Tibial nerve (tissue), 4 donors: ENCODE data around the gene NKD1. TPM values are rescaled to one million over a fixed set of nuclear protein-coding genes. Genes with fewer than 3 reads are reported as not detected.
A peak's percentile ranks its signal among the peaks of the same experiment; 100 is the strongest.

ENCODE experiments used
- DNase-seq, 2 donors: peaks; one replicate each; pipeline ENCODE4 v3.0.0-alpha.2; 2019; ENCODE audit warnings: low spot score in 2 of 2
- H3K27ac ChIP-seq, 4 donors: fragments of 200-600 bp; sonication (generic) in 3 of 4; one replicate each; pipeline ENCODE4 v1.5.1; 2017 to 2019; ENCODE audit warnings: mild to moderate bottlenecking in 1 of 4
- H3K27me3 ChIP-seq, 2 donors: fragments of 200-600 bp; sonication (generic) in 1 of 2; one replicate each; pipeline versions ENCODE4 v1.5.1 to v1.6.0; 2017 to 2019
- H3K36me3 ChIP-seq, 3 donors: fragments of 200-600 bp; sonication (generic); one replicate each; pipeline ENCODE4 v1.5.1; 2018 to 2019
- H3K4me1 ChIP-seq, 4 donors: fragments of 200-600 bp; sonication (generic) in 3 of 4; one replicate each; pipeline ENCODE4 v1.5.1; 2017 to 2019
- H3K4me3 ChIP-seq, 4 donors: fragments of 200-600 bp; sonication (generic) in 3 of 4; one replicate each; pipeline ENCODE4 v1.5.1; 2017 to 2019; ENCODE audit warnings: mild to moderate bottlenecking in 1 of 4, moderate library complexity in 1 of 4
- H3K9me3 ChIP-seq, 4 donors: fragments of 200-600 bp; sonication (generic) in 3 of 4; one replicate each; pipeline ENCODE4 v1.5.1; 2017 to 2019
- CTCF ChIP-seq, 5 experiments: fragments of 200-600 bp in 3 of 5; fragments of 450-650 bp in 2 of 5; sonication (generic) in 3 of 5; IDR thresholded peaks; one replicate each; pipeline ENCODE4 v1.5.1; 2016 to 2019; ENCODE audit warnings: antibody characterized with exemption in 5 of 5, mild to moderate bottlenecking in 3 of 5, moderate library complexity in 2 of 5
- EP300 ChIP-seq, 2 donors: sonication (generic); formaldehyde crosslinking; IDR thresholded peaks; one replicate each; pipeline ENCODE4 v1.6.1; 2017; ENCODE audit warnings: antibody characterized with exemption in 2 of 2, mild to moderate bottlenecking in 1 of 2
- POLR2A ChIP-seq, 2 donors: fragments of 450-650 bp; IDR thresholded peaks; one replicate each; pipeline ENCODE4 v1.6.1; 2017; ENCODE audit warnings: antibody characterized with exemption in 2 of 2, mild to moderate bottlenecking in 2 of 2, moderate library complexity in 2 of 2
- WGBS, 2 donors: methylation state at CpG; one replicate each; pipeline ENCODE4 v1.1.5; 2018; 5-methylcytosine and 5-hydroxymethylcytosine counted together
- total RNA-seq, 4 donors: library from RNA; depleted of rRNA; stranded (reverse); fragments of >200 nt; gene quantifications; one replicate each; pipeline ENCODE4 v1.1.0, GENCODE V29; 2016

NKD1 gene
- total RNA-seq, 4 donors from 2014 or later, result 20.1 to 92.4 (median 43.1) TPM

DNA sequence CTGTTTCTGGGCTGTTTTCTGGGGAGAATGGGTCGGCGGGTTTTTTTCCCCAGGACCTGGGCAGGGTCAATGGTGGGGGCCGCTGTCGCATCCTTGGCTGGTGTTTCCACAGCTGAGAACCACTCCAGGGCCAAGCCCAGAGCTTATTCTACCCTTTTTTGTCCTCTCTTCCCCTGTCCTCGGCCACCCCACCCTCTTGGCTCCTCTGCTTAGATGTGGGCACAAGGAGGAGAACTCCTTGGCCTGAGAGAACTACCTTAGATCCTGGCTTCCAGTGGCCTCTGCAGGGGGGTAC is 149.2 kb downstream of the NKD1 start:
- H3K4me3 ChIP-seq, result no peak overlapping the region
- no peak for DNase-seq

DNA sequence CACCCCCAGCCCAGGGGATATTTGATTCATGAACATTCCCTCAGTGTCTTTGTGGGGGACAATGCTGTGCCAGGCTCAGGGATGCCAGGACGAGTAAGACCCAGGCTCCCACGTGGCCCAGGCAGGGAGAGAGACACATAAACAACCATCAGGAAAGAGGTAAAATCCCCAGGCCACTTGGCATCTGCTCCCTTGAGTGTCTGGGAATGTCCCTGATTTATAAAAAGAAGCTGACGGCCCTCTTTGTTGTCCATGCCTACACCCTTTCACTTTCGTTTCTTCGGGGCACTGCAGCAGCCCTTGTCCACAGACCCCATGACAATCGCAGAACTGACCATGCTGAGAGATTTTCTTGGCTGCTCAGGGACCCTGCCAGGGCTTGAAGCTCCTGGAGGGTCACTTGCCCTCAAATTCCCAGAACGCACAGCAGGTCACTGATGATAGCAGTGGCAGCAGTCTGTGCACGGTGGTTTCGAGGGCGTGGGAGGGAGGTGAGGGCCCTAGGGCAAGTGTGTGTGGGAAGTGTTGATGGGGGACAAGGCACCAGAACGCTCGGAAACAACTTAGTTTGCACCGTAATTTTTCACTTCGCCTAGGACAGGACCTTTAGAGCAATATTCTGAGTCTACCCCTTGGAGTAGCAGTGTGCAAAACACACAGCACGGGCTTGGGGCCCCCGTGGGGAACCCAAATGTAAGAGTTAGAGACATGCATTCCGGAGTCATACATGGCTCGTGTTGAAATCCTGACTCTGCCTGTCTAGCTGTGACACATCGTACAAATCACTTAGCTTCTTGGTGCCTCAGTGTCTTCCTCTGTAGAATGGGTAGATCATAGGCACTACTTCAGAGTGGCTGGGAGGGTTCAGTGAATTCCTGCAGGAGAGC is 149.9 kb downstream of the NKD1 start:
- Histone ChIP-seq H3K27ac (peak overlapping the region; percentile 21 to 87 (median 62)), H3K27me3 (no peaks in the 10 kb centered on the region), H3K36me3 (no peaks in the 10 kb centered on the region), H3K4me1 (peaks cover 0 to 38% (median 20%) of the 10 kb centered on the region in 4 donors), H3K9me3 (peaks cover 0 to 2% (median 0%) of the 10 kb centered on the region in 4 donors), H3K4me3 (peak overlapping the region; percentile 24 to 52 (median 47))
- DNase-seq, result no peak
- 43 to 44% methylated on average over 18 to 19 of the region's 19 CpGs for WGBS, 2 donors
- no peak for TF ChIP-seq POLR2A (IDR thresholded peaks at IDR 0.05)
- TF ChIP-seq EP300 (IDR thresholded peaks at IDR 0.05), result peak in 1 of 2 donors; percentile 13
- no peak for TF ChIP-seq CTCF (IDR thresholded peaks at IDR 0.05)

More for the DNA sequence above, 149.2 kb downstream of the NKD1 start:
- 95 to 96% methylated on average over 5 of the region's 5 CpGs for WGBS, 2 donors
- no peaks in the 10 kb centered on the region for H3K27me3 ChIP-seq
- peaks cover 0 to 38% (median 20%) of the 10 kb centered on the region in 4 donors for H3K4me1 ChIP-seq
- peak overlapping the region; percentile 21 to 87 (median 62) for H3K27ac ChIP-seq
- TF ChIP-seq EP300 (IDR thresholded peaks at IDR 0.05) (no peak), POLR2A (IDR thresholded peaks at IDR 0.05) (no peak), CTCF (IDR thresholded peaks at IDR 0.05) (no peak)
- H3K36me3 ChIP-seq, result no peaks in the 10 kb centered on the region
- H3K9me3 ChIP-seq, result no peaks in the 10 kb centered on the region

Other genes starting within 250 kb of the NKD1 start
- gene BRD7, start 179.4 kb upstream of the NKD1 start, total RNA-seq, result 10 to 100 TPM; 35.4 to 55.7 (median 41.6) TPM
- gene SNX20, start 132.9 kb downstream of the NKD1 start, total RNA-seq, result 1 to 10 TPM; 1.7 to 5.1 (median 2.3) TPM
- 10 to 100 TPM in 1 of 4 donors, 1 to 10 TPM in 3; 1.3 to 10.2 (median 2.7) TPM for gene NOD2, start 145.2 kb downstream of the NKD1 start, total RNA-seq
- gene CYLD, start 193.7 kb downstream of the NKD1 start, total RNA-seq, result 10 to 100 TPM; 23.7 to 52.7 (median 38.3) TPM